IMR-90 (cell line): ENCODE results near the gene AGT.

Source experiments
- CEBPB ChIP-seq: IDR thresholded peaks from 2 replicates; pipeline ENCODE4 v1.6.1; 2012; ENCODE audit warnings: low read depth, low read length, improper control_type of control experiment
- CHD1 ChIP-seq: IDR thresholded peaks from 2 replicates; pipeline ENCODE4 v1.6.1; 2012; ENCODE audit warnings: low read depth, low read length, improper control_type of control experiment
- CTCF ChIP-seq: conservative IDR thresholded peaks from 2 replicates; pipeline ENCODE4 v1.5.1; 2012; ENCODE audit warnings: mild to moderate bottlenecking, low read depth, low read length, improper control_type of control experiment
- ELK1 ChIP-seq: fragments of 150-350 bp; IDR thresholded peaks from 2 replicates; pipeline ENCODE4 v1.6.1; 2016; ENCODE audit warnings: low read depth, mild to moderate bottlenecking, low read length, moderate library complexity, borderline replicate concordance
- NFE2L2 ChIP-seq: fragments of 150-350 bp; IDR thresholded peaks from 2 replicates; pipeline ENCODE4 v1.6.1; 2016; ENCODE audit warnings: low read depth, mild to moderate bottlenecking, low read length
- POLR2A ChIP-seq: IDR thresholded peaks from 2 replicates; pipeline ENCODE4 v1.6.1; 2012; ENCODE audit warnings: mild to moderate bottlenecking, low read depth, low read length
- RCOR1 ChIP-seq: IDR thresholded peaks from 2 replicates; pipeline ENCODE4 v1.6.1; 2012; ENCODE audit warnings: mild to moderate bottlenecking, low read length, improper control_type of control experiment; ENCODE audit not compliant: insufficient replicate concordance

GRCh38 chr1:230752407-230752806 lies 38.5 kb upstream of the AGT start:
- TF ChIP-seq CEBPB (no peak), CTCF (no peak), POLR2A (no peak), ELK1 (no peak), RCOR1 (no peak), NFE2L2 (no peak), CHD1 (no peak)
